ENCODE measurements around the gene TAS2R41.

Gene TAS2R41

GRCh38 chr7:143459359-143459758, 18.3 kb upstream of the TAS2R41 start:
- Histone ChIP-seq H3K4me1 (ENCODE audit: control insufficient read depth, insufficient read depth, low read length) (no peaks in the 10 kb centered on the region), H3K36me3 (ENCODE audit: control insufficient read depth in 2 of 2, insufficient read depth in 1 of 2, low read length in 2 of 2) (no peaks in the 10 kb centered on the region), H3K9me3 (ENCODE audit: control insufficient read depth, insufficient read depth, low read depth, low read length) (no peaks in the 10 kb centered on the region), H3K4me3 (ENCODE audit: low read depth, low read length) (no peak overlapping the region), H3K27ac (ENCODE audit: extremely low read depth, low read depth, low read length) (no peak overlapping the region)
- ChIA-PET POLR2A (no interaction called here), CTCF (no interaction called here)
- no peak for TF ChIP-seq ZNF623 (tag by site-specific recombination; IDR thresholded peaks at IDR 0.05)
- no peak for TF ChIP-seq ZNF558 (tag by site-specific recombination; IDR thresholded peaks at IDR 0.05)
- no peak for TF ChIP-seq ZSCAN4 (tag by site-specific recombination; IDR thresholded peaks at IDR 0.05)
- TF ChIP-seq GLI4 (tag by site-specific recombination; IDR thresholded peaks at IDR 0.05), result no peak
- TF ChIP-seq ZNF692 (tag by site-specific recombination; IDR thresholded peaks at IDR 0.05), result no peak
- TF ChIP-seq ZNF184 (tag by site-specific recombination; IDR thresholded peaks at IDR 0.05), result no peak
- TF ChIP-seq ZNF311 (tag by site-specific recombination; IDR thresholded peaks at IDR 0.05; ENCODE audit: borderline replicate concordance), result no peak
- no peak for TF ChIP-seq MYNN (tag by site-specific recombination; IDR thresholded peaks at IDR 0.05; ENCODE audit: borderline replicate concordance)
- no peak for TF ChIP-seq ZBTB6 (tag by site-specific recombination; IDR thresholded peaks at IDR 0.05)
- TF ChIP-seq GFI1B (tag by site-specific recombination; IDR thresholded peaks at IDR 0.05), result no peak
- no peak for TF ChIP-seq ZNF391 (tag by site-specific recombination; IDR thresholded peaks at IDR 0.05; ENCODE audit: borderline replicate concordance, low read depth)
- TF ChIP-seq ZNF561 (tag by site-specific recombination; IDR thresholded peaks at IDR 0.05; ENCODE audit: borderline replicate concordance), result no peak
- no peak for TF ChIP-seq ZFP3 (tag by site-specific recombination; IDR thresholded peaks at IDR 0.05; ENCODE audit: low read depth)
- TF ChIP-seq ZNF473 (tag by site-specific recombination; IDR thresholded peaks at IDR 0.05), result no peak
- TF ChIP-seq CTCF (tag by site-specific recombination; IDR thresholded peaks at IDR 0.05), result no peak
- TF ChIP-seq PRDM10 (tag by site-specific recombination; IDR thresholded peaks at IDR 0.05), result no peak
- TF ChIP-seq ZNF560 (tag by site-specific recombination; IDR thresholded peaks at IDR 0.05; ENCODE audit: borderline replicate concordance), result no peak
- no peak for TF ChIP-seq ZNF624 (tag by site-specific recombination; IDR thresholded peaks at IDR 0.05)
- TF ChIP-seq ZNF175 (tag by site-specific recombination; IDR thresholded peaks at IDR 0.05), result no peak
- no peak for TF ChIP-seq KLF16 (tag by site-specific recombination; IDR thresholded peaks at IDR 0.05)
